ENCODE measurements around the gene TRIAP1.
"Not testable (repeated sequence)": the region's sequence is repeated elsewhere in the genome, so short reads cannot be mapped to it uniquely, and the experiment has no call there.

The TRIAP1 gene

DNA sequence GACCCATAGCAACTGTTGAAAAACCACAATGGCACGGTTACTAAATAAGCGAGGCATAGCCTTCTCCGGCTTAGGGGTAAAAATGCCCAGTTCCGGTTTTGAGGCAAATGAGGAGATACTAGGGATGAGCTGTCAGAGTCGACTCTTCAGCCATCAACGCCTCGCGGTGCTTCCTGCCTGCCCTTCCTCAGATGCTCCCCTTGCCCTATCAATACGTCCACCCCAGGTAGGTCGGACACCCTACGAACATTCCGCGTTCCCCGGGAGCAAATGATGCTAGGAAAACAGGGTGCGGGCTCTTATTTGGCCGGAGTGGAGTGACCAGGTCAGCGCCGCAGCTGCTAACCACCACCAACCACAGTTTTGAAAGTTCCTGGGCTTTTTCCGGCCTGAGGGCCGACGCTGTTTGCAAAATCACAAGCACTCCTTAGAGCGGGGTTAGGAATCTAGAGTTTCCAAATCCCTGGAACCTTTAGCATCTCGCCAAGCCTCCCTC, 22.2 kb upstream of the TRIAP1 start:
- FAIRE-seq, result no peak

DNA sequence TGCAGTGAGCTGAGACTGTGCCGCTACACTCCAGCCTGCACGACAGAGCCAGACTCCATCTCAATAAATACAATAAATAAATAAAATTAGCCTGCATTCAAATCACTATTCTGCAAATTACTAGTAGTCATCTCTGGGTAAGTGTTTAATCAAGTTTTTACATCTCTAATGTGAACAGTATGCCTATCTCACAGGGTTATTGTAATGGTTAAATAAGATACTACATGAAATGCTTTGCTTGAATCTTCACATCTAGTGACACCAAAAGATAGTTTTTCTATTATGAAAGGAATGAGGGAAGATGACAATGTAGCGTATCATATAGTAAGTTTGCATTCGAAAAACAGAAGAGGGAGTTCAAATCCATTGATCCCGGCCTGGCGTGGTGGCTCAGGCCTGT, 21.3 kb upstream of the TRIAP1 start:
- FAIRE-seq, result no peak

DNA sequence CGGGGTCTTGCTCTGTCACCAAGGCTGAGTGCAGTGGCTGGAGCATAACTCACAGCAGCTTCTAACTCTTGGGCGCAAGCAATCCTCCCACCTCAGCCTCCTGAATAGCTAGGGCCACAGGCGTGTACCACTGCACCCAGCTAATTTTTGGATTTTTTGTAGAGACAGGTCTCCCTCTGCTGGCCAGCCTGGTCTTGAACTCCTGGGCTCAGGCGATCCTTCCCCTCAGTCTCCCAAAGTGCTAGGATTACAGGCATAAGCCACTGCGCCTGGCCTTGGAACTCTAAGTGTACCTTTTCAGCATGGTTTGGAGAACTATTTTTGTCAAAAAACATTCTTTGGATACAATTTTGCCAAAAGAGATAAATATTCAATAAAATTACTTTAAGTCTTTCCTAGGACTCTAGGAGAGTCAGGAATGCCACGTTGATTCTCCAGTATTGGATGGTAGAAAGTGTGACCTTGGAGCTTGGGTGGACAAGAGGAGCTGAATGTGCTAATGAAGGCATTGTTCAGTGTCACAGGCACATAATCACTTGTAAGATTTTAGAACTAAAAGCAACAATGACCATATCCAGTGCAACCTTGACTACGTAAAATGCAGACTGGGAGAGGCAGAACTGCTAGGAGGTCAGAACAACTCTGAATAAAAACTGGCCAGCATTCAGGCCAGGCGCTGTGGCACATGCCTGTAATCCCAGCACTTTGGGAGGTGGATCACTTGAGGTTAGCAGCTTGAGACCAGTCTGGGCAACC, 20.6 kb upstream of the TRIAP1 start:
- FAIRE-seq, result no peak

DNA sequence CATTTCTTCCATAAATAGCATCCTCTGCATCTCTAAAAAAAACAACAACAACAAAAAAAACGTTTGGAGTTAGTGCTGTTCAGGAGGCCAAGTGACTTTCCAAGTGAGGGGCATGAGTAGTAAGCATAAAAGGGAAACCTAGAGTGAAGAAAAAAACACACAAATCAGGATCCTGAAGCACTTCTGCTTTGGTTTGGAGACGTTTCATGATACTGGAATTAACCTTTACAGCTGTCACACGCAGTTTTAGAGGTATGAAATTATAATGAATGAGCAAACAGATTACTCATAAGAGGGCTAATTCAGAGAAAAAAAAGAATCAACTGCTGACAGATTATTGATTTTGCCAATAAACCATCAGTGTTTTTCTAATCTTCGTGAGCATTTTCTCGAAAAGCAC, 19.6 kb upstream of the TRIAP1 start:
- FAIRE-seq, result no peak

DNA sequence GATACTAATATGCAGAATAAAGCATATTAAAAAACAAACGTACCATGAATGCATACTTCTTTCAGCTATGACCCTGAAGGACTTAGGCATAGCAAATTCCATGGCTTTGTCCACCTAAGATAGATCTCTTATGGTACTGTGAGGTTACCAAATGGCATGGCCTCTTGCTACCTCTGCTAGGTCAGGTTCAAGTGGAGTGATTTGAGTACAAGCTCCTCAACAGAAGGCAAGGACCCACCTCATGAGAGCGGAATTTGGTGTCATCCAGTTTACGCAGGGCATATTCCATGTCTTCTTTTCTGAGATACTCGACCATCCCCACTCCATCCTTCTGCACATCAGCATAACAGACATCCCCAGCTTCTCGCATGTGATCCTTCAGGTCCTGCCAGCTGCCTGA, 17.5 kb upstream of the TRIAP1 start:
- FAIRE-seq, result no peak

DNA sequence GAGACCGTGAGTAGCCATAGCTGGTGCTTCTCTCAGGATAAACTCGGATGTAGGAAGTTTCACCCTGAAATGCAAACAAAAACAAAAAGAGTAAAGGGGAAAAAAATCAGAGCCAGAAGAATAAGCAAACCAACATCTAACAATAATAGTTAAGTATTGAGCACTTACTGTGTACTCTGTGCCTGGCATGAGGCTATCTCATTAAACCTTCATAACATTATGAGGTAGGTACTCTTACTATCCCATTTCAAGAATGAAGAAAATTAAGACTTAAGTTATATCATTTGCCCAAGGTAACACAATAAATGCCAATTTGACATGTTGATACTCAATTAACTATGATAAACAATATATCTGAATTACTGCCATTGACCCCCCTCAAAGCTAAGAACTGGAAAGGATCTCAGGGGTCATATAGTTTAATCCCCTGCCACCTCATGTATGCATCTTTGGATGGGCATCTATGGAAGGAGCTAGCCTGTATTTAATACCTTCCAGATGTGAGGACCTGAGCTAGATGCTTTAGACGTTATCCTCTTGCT, 16.0 kb upstream of the TRIAP1 start:
- no peak for FAIRE-seq

DNA sequence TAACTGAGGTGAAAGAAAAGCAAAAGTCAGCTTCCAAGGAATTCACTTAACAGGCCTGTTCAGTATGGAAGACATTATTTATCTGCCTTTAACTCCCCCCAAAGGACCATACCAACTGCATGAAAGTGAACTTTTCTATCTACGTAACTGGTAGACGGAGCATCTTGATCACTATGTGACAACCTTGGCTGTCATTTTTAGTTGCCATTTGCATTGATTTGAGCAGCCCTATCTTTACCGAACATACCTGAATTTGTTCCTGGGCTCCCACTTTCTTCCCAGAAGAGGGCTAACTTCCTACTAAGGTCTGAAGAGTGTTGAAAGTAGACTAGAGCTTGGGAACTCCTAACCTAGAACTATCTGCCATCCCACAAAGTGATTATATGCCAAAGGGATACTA, 14.0 kb upstream of the TRIAP1 start:
- no peak for FAIRE-seq

DNA sequence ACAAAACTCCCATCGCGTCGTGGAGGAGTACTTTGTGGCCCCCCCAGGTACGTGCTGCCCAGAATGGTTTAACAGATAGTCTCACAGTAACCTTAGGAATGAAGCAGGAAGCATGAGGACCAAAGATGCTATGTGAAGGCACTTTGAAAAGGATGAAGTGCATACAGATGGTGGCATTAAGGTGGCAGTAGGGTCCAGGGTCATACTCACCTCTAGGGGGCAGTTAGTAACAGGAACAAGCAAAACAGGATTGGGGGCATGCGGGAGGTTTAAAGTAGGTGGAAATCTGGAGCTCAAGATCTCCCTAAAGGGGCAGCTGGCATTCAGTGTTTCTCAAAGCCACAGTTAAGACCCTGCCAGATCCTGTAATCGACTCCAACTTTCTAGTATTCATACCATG, 10.9 kb upstream of the TRIAP1 start:
- FAIRE-seq, result no peak

DNA sequence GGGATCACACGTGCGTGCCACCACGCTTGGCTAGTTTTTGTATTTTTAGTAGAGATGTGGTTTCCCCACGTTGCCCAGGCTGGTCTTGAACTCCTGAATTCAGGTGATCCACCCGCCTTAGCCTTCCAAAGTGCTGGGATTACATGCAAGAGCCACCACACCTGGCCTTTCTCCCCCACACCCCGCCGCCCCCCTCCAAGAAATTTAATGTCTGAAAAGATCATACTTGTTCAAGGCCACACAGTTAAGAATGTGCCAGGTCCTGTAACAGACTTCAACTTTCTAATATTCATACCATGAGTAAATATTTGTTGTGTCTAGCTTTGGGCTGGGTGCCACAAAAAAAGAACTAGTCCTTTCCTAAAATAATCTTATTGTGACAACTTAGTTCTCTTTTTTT, 9.1 kb upstream of the TRIAP1 start:
- FAIRE-seq, result no peak

DNA sequence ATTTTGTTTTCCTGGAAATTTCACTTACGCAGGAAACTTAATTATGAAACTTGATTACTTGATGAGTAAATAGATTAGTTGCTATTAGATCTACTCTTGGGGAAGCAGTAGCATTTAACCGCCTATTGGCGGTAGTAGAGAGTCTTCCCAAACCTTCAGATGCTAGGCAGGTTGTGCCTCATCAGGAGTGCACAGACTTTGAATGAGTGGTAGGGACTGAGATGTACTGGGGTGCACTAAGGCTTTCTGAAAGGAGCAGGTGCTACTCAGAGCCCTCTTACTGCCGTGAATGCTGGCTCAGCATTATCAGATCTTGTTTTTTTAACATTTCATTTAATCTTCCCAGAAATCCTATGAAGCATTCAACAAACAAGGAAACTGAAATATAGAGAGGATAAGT, 7.8 kb upstream of the TRIAP1 start:
- no peak for FAIRE-seq

DNA sequence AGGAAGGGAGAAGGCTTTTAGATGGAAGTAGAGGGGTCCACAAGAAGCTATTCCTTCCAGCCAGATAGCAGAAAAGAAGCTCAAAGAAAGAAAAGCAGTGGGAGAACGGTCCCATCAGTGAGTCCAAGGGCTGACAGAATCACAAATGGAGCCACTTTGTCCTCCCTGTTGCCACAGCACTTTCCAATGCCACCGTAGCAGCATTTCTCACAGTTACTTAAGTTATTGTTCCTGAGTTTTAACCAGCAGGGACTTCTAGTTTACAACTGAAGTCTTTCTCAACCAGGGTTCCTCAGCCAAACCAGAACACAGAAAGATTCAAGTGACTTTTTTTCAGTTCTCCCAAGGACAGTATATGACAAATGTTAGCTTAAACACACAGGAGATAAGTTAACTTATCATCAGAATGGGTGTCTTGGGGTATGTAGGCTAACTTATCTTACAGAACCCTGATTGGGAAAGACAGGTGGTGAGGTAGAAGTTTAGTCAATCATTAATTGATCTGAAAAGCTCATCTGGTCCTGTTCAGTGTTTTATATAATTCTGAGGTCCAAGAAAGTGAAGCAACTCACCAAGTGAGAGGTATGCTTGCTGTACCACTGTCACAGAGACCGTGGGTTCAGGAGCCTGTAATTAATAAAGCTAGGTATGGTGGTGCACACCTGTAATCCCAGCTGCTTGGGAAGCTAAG, 7.0 kb upstream of the TRIAP1 start:
- no peak for FAIRE-seq

DNA sequence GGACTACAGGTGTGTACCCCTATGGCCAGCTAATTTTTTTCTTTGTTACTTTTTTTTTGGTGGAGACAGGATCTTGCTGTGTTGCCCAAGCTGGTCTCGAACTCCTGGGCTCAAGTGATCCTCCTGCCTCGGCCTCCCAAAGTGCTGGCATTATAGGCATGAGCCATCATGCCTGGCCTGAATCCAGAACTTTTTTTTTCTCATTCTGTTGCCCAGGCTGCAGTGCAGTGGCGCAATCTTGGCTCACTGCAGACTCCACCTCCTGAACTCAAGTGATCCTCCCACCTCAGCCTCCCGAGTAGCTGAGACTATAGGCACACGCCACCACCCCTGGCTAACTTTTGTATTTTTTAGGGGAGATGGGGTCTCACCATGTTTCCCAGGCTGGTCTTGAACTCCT, 6.3 kb upstream of the TRIAP1 start:
- FAIRE-seq, result not testable (repeated sequence)

DNA sequence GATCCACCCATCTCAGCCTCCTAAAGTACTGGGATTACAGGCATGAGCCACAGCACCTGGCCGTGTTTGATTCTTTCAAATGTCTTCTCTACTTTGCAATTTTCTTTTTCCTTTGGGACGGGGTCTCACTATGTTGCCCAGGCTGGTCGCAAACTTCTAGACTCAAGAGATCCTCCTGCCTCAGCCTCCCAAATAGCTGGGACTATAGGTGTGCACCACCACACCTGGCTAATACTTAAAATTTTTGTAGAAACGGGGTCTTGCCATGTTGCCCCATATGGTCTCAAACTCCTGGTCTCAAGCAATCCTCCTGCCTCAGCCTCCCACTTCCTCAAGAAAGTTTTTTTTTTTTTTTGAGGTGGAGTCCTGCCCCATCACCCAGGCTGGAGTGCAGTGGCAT, 1.8 kb upstream of the TRIAP1 start:
- no peak for FAIRE-seq

DNA sequence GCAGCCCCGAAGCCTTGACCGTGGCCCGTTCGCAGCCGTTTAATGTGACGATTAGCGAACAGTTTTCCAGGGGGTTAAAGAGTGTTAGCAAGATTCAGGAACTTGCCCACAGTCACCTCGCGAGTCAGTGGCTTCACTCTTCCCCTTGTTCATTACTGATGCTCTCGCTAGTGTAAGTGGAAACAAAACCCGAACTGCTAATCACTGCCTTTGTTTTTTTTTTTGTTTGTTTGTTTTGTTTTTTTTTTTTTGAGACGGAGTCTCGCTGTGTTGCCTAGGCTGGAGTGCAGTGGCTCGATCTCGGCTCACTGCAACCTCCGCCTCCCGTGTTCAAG, 627 bp upstream of the TRIAP1 start:
- FAIRE-seq, result not testable (repeated sequence)

DNA sequence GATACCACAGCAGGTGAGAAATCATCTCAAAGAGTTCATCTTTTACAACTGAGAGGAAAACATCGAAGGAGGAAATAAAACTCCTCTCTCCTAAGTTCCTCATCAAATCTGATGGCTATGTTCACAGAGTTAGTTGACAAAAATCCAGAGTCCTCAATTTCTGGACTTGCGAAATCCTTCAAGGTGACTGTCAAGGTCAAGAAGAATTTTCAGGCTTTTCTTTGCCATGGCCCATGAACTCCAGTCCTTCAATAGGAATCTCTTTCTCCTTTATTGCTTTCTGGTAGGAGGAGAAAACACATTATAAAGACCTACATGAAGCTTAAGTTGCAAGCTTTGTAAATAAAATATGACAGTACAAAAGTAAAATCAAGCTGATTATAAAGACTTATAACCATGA, 1.5 kb downstream of the TRIAP1 start:
- FAIRE-seq, result no peak

DNA sequence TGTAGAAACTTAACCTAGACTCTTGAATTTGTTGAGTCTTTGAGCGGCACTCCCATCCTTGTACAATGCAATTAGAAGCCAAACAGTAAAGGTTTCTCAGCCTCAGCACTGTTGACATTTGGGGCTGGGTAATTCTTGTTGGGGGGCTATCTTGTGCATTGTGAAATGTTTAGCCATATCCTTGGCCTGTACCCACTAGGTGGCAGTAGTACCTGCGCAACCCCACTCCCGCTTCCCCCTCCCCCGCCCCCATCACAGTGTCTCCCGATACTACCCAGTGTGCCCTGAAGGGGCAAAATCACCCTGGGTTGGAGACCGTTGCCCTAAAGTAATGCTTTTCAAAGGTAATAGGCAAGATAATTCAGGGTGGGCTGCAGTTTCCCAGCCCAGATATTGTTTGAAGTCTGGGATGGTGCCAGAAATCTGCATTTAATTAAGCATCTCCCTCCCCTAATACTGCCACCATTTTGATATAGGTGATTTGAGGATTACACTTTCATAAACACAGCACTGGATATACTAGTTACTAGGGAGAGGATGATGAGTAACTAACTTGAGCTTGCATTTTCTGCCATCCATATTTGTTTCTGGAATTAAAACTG, 6.4 kb downstream of the TRIAP1 start:
- FAIRE-seq, result no peak

DNA sequence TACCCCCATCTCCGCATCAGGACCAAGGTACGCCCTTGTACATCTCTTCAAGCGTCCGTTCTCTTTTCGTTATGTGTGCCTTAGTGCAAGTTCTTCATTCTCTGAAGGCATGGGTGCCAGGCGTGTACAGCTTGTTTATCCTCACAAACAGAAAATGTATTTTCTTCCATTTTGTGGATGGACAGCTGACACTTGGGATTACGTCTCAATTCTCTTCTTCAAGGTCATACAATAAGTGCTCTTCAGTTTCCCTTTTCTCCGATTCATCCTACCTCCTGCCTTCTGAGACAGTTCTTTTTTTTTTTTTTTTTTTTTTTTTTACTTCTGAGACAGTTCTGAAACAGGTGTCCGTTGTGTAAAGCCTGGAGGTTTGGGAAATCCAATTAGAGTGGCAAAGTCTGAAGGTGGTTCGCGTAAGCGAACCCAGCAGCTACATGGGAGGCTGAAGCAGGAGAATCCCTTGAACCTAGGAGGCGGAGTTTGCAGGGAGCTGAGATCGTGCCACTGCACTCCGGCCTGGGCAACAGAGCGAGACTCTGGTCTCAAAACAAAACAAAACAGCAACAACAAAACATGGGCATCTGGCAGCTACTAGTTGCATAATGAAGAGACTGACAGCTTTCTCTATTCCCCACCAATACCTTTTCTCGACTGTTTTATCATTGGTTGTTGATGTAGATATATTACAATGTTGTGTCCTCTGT, 7.5 kb downstream of the TRIAP1 start:
- FAIRE-seq, result no peak

DNA sequence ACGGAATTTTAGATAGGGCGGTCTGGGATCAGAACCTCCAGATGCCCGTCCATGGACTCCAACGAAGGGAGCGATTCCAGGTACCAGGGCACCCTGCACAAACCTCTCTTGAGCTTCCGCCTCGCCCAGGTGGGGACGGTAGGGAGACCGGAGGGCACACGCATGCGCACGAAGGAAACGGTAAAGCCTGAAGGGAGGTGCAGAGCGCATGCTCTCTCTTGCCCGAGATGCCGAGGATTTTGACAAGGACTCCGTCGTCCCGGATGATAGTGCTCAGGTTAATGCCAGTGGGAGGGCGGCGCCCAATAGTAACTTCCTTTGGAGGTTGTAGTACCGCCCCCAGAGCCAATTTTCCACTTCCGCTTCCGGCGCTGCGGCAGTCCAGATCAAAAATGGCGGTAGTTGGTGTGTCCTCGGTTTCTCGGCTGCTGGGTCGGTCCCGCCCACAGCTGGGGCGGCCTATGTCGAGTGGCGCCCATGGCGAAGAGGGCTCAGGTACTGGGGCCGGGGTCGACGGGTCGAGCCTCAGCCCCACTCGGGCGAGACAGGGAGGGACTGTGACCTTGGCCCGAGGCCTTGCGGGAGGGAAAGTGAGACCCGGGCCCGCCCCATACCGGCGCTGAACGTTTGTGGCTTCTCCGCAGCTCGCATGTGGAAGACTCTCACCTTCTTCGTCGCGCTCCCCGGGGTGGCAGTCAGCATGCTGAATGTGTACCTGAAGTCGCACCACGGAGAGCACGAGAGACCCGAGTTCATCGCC, 8.3 kb downstream of the TRIAP1 start, which contains the start of gene COX6A1:
Gene COX6A1 (plus strand): TSS at position 379 of the 760 bp plus-strand sequence. CDS start 14 bp downstream, at position 393.
- FAIRE-seq, result peak; percentile 73

DNA sequence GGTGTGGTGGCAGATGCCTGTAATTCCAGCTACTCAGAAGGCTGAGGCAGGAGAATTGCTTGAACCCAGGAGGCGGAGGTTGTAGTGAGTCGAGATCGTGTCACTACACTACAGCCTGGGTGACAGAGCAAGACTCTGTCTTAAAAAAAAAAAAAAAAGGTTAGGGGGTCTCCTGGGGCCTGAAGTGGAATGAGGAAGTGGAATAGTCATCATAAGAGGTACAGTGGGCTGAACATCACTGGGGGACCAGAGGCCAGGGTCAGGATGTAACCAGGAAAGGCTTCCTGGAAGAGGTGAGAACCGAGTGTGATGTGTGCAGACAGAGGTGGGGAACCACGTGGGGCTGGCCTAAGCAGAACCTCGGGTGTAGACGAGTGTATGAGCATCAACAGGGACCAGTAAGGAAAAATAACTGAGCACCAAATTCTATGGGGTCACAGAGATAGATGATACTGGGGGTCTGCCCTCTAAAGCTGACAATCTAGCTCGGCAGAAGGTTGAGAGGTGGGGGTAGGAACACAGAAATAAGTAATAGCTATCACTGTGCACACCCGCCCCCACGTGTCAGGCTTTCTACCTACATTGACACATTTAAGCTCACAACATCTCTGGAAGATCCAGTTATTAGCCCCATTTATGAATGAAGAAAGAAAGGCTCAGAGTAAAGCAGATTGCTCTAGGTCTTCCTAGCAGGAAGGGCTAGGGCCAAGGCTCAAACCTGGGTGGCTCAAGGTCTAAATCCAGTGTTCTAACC, 13.2 kb downstream of the TRIAP1 start:
- no peak for FAIRE-seq

DNA sequence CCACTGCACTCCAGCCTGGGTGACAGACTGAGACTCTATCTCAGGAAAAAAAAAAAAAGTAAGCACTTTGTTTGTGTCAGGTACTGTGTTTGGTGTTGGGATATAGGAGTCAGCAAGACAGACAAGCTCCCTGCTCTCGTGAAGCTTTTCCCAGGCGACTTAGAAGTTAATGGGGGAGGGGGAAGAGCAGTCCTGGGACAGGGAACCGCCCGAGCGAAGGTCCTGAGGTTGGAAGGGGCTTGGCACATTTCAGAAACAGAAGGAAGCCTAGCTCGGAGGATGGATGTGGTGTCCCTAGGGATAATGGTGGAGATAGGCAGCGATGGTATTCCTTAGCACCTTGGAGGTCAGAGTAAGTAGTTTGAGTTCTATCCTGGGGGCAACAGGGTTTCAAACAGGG, 16.8 kb downstream of the TRIAP1 start:
- FAIRE-seq, result no peak

DNA sequence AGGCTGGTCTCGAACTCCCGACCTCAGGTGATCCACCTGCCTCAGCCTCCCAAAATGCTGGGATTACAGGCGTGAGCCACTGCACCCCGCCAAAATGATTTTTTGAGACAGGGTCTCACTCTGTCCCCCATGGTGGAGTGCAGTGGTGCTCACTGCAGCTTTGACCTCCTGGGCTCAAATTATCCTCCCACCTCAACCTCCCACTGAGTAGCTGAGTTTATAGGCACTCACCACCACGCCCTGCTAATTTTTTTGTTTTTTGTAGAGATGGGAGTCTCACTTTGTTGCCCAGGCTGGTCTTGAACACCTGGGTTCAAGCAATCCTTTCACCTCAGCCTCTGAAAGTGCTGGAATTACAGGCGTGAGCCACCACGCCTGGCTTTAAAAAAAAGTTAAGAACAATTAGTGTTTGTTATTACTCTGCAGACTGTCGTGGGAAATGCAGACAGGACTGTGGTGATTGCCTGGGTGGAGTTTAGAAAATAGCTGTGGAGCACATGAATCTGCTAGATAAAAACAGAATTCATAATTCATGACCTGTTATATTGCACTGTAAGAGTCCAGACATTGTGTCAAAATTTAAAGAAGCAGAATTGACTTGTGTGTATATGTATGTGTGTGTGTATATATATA, 17.5 kb downstream of the TRIAP1 start:
- FAIRE-seq, result no peak

All from endometrium (tissue), 2 donors.